ENCODE results near the gene SULT2A1. TPM values are rescaled to one million over a fixed set of nuclear protein-coding genes. Genes with fewer than 3 reads are reported as not detected.

Gene SULT2A1
- total RNA-seq, 2 donors from 2014 or later: not detected

Other genes with a start within 250 kb of the SULT2A1 start
- gene EHD2, start 172.9 kb downstream of the SULT2A1 start, total RNA-seq: 1 to 10 TPM; 1.6 to 2.9 TPM
- 100 to 1,000 TPM; 405 to 415 TPM for gene NOP53, start 140.8 kb downstream of the SULT2A1 start, total RNA-seq
- 10 to 100 TPM; 73.4 to 79.5 TPM for gene SELENOW, start 107.6 kb downstream of the SULT2A1 start, total RNA-seq
- gene TPRX1, start 81.8 kb downstream of the SULT2A1 start, total RNA-seq: not detected
- not detected for gene CRX, start 64.4 kb downstream of the SULT2A1 start, total RNA-seq
- not detected for gene TPRX2, start 27.1 kb downstream of the SULT2A1 start, total RNA-seq
- not detected for gene BSPH1, start 105.9 kb upstream of the SULT2A1 start, total RNA-seq
- not detected for gene ELSPBP1, start 108.3 kb upstream of the SULT2A1 start, total RNA-seq
- gene CABP5, start 157.8 kb upstream of the SULT2A1 start, total RNA-seq: not detected
- 10 to 100 TPM; 13.7 to 23.9 TPM for gene PLA2G4C, start 224.5 kb upstream of the SULT2A1 start, total RNA-seq